DMS114 treated with DMSO at 0.1 percent for 48 hours (cell line): ENCODE data around the gene HMGB1.

Experiments
- DNase-seq: peaks from one replicate; lab custom pipeline; 2025; ENCODE audit not compliant: unreplicated experiment; lab: John Stamatoyannopoulos, UW

The HMGB1 gene

GRCh38 chr13:30406779-30407416 lies 58.8 kb downstream of the HMGB1 start:
- DNase-seq = no peak
